CD1c-positive myeloid dendritic cell (primary cell): ENCODE results near the gene RRAGC.

Experiments used
- DNase-seq: peaks from one replicate; pipeline ENCODE4 v3.0.0-alpha.2; 2016; ENCODE audit errors: extremely low spot score

RRAGC gene

DNA sequence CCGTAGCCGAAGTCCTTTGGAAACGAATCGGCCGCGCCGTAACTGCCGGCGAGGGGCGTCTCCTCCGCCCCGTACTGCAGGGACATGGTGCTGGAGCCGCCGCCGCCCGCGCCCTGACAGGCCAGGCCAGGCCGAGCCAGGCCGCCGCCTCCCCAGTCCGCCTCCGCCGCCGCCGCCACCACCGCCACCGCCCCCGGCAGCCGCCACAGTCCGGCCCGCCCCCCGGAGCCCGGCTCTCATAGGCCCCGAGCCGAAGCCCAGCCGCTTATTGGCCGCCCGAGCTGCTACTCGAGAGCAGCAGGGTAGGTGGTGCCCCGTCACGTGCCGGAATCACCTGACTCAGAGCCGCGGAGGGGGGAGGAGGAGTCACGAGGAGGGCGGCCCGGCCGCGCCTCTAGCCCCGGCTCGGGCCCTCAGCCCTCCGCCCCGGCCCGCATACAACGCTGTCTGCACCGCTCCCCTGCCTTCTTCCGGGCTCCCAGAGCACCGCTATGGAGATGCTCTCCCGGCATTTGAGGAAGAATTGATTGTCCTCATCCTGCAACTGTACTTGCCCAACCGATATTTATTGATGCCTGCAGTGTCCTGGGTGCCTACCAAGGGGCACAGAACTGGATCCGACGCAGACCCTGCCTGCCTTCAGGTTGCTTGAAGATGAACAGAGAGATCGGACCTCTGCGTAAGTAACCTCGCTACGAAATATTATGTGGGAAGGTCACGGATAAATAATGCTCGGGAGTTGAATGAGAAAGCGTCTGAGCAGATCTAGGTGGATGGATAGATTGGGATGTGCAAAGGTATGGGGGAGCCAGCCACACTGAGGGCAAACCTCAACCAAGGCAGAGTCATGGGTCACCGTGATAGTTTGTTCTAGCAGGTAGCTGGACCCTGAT is at the start of gene RRAGC:
TSS of gene RRAGC (minus strand) at position 212 of the 893 bp plus-strand sequence. CDS start at position 86, 126 bp downstream.
- peak; percentile 99 for DNase-seq

DNA sequence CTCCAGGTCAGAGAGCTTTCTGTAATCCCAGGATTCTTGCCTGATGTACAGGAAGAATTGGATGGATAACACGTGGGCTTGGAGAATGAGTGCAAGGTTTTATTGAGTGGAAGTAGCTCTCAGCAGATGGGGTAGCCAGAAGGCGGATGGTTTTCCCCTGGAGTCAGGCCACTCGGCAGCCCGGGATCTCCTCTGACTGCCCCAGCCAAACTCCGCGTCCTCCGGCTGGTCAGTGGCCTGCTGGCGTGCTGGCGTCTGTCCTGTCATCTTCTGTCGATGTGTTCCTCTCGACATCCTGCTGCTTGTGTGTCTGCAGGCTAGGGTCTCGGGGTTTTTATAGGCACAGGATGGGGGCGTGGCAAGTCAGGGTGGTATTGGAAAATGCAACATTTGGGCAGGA is 49.2 kb upstream of the RRAGC start:
- DNase-seq: no peak

- no peak for DNase-seq
These were observed 46.4 kb upstream of the RRAGC start for GRCh38 chr1:38905985-38906384.

DNA sequence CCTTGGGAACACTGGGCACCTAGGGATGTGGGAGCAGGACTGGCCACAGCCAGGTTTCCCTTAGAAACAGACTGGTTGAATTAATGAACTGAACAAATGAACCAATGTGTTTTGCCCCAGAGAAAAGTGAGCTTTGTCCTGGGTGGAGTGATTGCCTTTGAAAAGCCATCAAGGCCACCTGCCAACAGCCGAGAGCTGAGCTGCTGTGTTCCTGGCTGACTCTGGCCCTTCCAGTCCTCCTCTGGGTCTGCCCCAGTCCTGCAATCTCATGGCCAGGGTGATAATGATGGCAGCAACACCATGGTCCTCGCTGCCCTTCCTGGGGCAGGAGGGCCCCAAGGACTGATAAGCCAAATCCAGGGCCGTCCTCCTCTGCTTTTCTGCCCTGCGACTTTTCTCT is 40.0 kb upstream of the RRAGC start:
- no peak for DNase-seq

- no peak for DNase-seq
These were observed 39.2 kb upstream of the RRAGC start for GRCh38 chr1:38898653-38899230.

DNA sequence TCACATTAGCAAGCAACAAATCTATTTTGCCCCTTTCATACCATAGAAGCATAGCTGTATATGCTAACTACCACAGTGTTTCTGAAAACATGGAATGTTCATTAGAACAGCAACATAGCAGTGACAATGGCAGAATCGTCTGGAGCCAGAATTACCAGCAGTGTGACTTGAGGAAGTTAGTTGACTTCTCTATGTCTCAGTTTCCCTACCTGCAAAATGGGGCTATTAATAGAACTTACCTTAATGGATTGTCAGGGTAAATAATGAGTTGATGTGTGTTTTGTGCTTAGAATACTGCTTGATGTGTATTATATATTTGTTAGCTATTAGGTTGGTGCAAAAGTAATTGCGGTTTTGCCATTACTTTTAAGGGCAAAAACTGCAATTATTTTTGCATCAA is 36.6 kb upstream of the RRAGC start:
- no peak for DNase-seq

DNA sequence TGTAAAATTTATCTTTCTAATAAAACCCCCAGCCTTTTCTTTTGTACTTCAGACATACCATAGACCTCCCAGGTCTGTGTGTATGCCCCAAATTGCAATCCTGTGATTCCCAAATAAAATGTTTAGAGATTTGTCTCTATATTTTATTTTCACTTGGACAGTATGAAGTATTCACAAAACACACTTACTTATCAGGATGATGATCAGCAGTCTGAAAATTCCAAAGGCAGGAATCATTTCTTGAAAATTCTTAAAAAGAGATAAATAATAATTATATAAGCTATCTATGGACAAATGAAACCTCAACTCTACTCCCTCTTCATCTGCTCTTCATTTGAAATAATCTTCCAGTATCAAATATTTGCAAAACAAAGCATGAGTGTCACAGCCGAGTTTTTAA is 33.4 kb upstream of the RRAGC start:
- no peak for DNase-seq

DNA sequence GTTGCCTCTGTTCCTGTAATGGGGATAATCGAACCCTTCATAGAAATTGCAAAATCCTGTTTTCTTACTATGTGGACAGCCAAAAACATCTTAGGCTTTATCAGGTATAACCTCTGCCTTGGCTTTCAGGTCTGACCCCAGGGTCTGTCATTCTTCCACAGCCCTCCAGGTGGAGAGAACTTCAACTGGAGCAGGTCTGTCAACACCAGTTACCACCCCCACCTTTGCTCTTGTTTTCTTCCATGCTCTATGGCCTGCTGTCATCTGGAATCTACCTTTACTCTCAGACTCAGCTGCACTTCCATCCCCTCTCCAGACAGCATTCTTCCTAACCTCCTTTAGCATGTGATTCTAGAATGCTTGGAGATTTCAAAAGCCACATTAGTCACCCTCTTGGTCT is 32.2 kb upstream of the RRAGC start:
- no peak for DNase-seq

DNA sequence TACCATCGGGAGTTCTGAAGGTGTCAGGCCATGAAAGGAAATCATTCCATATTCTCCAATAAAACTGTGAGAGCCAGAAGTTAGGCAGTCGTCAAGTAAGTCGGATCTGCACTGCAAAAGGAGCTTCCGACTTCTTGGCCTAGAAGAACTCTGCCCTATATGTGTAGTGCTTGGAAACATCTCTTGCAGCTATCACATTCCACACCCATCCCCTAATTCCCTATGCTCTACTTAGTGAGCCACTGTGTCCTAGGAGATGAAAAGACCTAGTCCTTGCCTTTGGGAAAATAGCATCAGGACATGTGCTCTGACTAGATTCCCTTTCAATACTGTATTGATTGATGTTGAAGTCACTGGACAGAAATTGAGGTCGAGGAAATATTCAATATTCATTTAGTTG is 30.0 kb upstream of the RRAGC start:
- DNase-seq: no peak

DNA sequence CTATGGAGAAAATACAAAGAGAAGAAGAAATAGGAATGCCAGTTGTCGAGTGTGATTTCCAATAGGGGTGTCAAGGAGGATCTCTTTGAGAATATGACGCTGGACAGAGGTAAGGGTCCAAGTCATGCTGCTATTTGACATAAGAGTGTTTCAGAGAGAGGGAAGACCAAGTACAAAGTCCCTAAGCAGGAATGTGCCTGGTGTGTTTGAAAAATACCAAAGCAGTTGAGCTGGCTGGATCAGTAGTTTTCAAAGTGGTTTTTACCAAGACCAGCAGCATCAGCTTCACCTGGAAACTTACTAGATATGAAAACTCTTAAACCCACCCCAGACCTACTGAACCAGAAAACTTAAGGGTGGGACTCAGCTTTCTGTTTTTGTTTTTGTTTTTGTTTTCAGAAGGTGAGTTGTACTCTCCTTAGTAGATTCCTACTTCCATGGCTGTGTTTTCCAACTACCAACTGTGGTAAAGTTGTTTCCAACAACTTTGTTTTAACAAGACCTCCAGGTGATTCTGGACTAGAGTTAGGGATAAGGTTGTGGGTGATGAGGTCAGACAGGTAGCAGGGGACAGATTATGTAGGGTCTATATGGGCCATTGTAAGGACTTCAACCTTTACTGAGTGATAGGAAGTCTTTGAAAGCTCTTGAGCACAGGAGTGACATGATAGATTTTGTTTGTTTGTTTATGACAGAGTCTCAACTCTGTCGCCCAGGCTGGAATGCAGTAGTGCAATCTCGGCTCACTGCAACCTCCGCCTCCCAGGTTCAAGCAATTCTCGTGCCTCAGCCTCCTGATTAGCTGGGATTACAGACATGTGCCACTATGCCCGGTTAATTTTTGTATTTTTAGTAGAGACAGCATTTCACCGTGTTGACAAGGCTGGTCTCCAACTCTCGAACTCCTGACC is 29.1 kb upstream of the RRAGC start:
- no peak for DNase-seq

DNA sequence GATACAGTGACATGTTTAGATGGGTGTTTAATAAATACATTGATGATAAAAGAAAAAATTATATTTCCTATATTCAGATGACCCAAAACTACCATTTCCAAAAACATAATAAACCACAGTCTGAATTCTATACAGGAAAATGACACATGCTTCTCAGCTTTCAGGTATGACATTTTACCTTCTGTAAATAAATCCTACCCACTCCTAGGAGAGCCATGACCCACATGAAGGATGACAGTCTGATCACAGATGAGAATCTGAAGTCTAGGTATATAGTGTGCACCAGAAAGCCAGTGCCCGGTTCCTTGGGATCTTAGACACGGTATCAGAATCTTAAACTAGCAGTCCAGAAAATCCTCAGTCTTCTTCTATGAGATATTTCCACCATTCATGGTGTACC is 25.5 kb upstream of the RRAGC start:
- no peak for DNase-seq

DNA sequence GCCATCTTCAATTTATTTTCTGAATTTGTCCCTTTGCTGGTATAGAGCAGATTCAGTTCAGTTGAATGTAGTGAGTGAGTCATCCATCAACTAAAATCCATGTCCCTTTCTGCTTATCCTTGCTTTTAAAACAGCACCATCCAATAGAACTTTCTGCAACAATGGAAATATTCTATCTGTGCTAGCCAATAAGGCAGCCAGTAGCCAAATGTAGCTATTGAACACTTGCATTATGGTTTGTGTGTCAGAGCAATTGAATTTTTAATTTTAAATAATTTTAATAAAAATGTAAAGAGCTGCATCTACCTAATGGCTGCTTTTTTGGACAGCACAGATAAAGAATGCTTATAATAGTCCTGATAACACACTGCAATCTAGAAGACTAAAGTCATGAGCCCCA is 21.9 kb upstream of the RRAGC start, which contains the start of gene GJA9:
TSS of gene GJA9 (minus strand) at position 101 of the 400 bp plus-strand sequence. CDS start 5,489 bp downstream, outside the sequence.
- no peak for DNase-seq

GRCh38 chr1:38875811-38876210 is 16.2 kb upstream of the RRAGC start:
- DNase-seq: no peak

DNA sequence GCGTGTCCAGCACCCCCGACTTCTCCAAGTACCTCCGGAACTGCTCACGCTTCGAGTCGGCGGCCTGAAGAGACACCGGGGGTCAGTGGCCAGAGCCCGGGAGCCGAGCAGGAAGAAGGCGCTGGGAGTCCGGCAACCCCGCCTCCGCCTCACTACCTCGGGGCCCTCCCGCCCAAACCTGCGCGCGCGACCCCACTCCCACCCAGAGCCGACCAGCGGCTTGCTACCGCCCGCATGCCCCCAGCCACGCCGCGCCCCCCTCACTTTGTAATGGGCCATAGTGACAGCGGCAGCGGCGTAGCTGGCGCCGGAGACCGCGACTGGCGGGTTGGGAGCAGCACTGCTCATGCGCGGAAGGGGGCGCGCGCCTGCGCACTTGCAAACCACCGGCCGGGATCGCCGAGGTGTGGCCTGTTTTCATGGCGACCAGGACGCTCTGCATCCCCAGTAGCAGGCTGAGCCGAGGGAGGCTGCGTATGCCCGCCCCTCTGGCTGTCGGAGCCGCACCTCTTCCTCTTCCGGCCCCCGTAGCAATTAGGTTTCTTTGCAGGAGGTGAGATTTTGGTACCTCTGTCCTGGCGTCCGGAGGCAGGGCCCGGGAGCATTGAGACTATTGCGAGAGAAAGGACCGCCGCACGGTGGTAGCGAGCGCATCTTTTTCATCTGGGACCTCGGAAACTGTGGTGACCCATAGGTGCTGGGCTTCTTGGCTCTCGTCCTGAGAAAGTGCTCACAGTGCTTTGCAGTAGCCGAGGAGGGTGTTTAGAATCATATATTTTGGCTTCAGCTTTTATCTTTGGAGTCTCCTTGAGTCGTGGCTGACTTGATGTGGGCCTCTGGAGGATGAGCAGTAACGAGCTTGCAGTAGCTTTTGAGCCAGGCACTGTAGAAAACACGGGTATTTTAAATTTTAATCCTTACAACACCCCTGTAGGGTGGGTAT is 13.7 kb upstream of the RRAGC start, which contains the start of gene MYCBP:
TSS of gene MYCBP (minus strand) at position 322 of the 943 bp plus-strand sequence. CDS start at position 279, 43 bp downstream.
- peak; percentile 96 for DNase-seq

- DNase-seq: peak; percentile 29
These were observed 12.9 kb upstream of the RRAGC start for GRCh38 chr1:38872401-38873026.

- DNase-seq: no peak
These were observed 11.4 kb upstream of the RRAGC start for GRCh38 chr1:38870996-38871395.

DNA sequence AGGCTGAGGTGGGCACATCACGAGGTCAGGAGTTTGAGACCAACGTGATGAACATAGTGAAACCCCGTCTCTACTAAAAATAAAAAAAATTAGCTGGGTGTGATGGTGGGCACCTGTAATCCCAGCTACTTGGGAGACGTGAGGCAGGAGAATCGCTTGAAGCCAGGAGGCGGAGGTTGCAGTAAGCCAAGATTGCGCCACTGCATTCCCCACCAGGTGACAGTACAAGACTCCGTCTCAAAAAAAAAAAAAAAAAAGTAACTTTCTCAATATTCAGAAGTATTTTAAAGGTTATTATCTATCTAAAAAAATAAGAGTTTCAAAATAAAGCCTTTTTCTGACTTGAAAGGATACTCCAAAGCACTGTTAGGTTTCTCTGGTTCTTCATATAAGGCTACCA is 7.6 kb upstream of the RRAGC start:
- DNase-seq: no peak

GRCh38 chr1:38865112-38865715 is 5.6 kb upstream of the RRAGC start:
- DNase-seq: no peak

DNA sequence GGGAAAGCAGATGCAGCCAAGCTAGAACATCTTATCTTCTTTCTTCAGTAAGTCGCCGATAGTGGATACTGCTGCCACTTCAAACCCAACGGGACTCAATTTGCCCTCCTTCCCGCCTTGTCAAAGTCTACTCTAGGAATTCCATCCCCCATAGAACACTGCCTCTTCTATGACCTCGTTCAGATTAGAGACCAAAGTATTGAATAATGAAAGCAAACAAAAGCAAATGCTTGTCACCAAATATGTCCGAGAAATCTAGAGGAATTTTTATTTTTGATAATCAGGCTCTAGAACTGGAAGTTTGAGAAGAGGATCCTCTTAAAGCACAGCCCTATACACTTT is 853 bp upstream of the RRAGC start:
- DNase-seq: no peak
